Measurements from ENCODE around the gene GABRD.

GABRD gene

DNA sequence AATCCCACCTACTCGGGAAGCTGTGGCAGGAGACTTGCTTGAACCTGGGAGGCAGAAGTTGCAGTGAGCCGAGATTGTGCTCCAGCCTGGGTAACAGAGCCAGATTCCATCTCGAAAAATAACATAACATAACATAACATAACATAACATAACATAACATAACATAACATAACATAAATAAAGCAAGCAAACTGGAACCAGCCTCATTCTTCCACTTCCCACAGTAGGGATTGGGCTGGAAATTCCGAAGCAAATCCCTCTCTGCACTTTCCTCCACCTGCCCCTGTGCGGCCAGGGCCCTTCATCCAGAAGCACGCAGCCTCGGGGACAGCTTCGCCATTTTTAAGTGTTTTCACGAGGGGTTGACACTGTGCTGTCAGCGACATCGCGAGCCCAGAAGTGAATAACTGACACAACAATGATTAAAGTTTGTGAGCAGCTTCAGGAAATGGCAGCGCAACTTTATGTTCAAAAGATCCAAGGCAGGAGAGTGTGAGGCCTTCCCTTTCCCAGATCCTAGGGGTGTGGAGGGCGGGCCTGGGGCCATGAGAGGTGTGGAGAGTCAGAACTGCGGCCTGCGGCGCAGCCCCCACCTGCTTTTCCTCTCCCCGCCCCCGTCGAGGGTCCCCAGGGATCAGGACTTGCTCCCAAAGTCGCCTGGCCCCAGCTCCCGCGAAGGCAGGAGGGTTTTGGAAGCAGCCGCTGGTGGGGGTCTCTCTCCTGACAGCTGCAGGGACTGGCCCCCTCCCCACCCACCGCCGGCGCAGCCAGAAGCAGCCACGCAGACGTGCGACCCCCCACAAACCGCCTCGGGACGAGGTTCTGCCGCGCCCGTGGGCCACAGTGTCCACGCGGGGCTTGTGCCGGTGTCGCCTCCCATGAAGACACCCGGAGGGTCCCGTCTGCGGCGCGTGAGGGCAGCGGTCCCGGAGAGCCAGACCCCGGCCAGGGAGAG lies 651 bp upstream of the GABRD start:
- DNase-seq (ENCODE audit: low spot score): no peak

DNA sequence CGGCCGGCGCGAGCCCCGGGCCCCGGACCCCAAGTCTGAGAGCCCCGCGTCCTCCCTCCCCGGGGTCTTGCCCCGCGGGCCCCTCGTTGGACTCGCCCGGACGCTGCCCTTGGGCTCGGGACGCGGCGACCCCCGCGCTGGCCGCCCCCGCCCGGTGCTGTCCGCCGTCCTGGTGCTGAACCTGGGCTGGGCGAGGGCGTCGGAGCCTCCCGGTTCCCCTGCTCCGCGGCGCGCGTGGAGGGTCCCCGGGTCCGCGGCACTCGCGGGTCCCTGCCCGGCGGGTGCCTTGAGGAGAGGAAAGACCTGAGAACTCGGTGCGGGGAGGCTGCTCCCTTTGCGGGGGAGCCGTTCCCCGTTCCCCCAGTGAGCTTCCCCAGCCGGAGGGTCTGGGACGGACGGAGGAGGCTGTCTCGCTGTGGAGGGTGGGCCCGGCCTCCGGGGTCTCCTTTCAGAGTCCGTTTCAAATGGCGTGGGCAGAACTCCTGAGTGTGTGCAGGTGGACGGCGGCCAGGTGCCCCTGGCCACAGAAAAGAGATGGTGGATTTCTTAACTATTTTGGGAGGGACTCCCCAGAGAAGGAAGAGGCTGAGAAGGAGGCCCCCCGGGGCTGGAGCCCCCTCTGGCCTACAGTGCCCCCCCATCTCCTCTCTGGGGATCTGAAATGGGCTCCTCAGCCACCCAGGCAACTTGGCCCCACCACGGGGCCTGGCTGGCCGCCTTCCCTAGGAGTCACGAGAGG lies 595 bp downstream of the GABRD start:
- DNase-seq (ENCODE audit: low spot score): peak; percentile 79

DNA sequence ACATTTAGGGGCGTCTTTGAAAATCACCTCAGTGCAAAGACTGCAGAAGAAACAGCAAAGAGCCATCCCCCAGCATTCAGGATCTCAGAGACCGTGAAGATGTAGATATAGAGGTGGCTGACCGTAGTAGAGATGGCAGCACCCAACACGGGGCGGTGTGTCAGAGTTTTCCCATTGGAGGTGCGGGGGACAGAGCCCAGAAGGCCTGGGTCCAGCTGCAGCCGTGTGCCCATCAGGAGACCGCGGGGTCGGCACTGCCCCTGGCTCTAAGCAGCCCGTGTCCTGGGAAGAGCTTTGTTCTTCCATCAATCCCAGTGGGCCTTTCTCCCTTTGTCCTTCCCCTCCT lies 1.1 kb downstream of the GABRD start:
- DNase-seq (ENCODE audit: low spot score): no peak

DNA sequence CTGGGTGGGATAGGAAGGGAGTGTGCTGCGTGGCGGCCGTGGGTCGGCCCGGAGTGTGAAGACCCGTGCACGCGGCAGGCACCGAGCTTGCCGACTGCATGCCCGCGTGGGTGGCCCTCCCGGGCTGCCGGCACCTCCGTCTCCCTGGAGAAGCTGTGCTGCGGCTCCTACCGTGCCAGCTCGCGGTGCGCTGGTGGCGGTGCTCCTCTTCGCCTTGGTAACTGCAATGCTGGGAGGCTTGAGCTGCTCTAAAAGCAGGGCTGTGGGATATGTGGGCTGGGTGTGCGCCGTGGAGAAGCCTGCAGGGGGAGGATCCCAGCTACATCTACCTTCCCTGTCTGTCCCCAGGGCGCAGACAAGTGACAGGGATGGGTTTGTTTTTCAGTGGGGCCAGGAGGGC lies 2.4 kb downstream of the GABRD start:
- DNase-seq (ENCODE audit: low spot score): no peak

DNA sequence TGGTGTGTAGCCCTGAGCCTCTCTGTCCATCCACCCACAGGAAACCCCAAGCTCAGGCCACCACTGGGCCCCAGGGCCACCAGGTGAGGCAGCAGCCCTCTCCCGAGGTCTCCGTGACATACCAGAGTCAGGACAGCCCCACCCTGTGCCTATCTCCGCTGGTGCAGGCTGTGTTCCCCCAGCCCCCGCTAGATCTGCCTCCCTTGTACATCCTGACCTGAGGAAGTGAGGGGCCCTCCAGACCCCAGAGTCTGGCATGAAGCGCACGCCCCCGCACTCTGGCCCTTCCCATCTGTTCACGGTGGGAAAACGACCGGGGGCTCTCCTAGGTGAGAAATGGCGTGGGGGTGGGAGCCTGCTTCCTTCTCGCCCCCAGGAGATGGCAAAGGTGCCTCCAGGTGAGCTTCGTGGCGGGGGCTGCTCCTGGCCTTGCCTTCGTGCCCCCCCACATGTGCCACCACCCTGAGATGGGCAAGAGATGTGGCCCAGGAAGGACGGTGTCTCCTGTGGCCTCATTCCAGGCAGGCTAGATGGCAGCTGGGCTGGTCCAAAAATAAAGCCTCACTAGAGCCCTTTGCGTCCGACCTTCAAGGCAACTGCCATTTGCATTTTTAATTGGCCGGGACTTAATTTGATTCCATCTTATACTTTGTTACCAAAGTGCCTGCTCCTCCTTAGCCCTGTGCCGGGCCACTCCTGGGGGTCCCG lies 3.1 kb downstream of the GABRD start:
- DNase-seq (ENCODE audit: low spot score): no peak

DNA sequence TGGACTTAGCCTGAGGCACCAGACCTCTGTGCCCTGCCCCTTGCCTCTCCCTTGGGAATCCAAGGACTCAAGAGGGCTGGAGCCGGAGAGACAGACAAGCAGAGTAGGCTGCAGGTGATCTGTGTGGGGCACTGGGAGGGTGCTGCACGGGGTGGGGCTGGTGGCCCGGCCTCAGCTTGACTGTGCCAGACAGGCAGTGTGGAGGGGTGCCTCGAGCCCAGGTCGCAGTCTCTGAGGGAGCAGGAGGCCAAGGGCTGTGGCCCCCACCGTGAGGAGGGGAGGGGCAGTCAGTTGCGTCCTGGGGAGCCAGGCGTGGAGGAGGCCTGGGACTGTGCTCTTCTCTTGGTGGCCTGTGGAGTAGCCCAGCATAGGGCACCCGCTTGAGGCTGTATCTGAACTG lies 4.0 kb downstream of the GABRD start:
- no peak for DNase-seq (ENCODE audit: low spot score)

DNA sequence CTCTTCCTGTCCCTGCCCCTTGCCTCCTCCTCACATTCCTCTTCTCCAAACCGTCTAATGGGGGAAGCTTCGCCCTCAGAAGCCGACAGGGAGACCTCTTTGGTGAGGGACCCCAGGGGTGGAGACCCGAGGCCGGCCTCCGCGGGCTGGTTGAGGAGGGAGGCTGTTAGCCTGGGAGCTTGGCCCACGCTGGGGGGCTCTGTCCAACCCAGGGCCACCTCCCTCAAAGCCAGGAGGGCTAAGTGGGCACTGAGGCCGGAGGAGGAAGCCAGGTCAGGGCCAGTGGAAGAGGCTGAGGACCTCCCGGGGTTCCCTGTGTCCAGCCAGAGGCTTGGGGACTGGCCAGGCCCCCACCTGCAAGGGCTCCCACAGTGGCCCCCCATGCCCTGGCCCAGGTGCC lies 5.3 kb downstream of the GABRD start:
- no peak for DNase-seq (ENCODE audit: low spot score)

DNA sequence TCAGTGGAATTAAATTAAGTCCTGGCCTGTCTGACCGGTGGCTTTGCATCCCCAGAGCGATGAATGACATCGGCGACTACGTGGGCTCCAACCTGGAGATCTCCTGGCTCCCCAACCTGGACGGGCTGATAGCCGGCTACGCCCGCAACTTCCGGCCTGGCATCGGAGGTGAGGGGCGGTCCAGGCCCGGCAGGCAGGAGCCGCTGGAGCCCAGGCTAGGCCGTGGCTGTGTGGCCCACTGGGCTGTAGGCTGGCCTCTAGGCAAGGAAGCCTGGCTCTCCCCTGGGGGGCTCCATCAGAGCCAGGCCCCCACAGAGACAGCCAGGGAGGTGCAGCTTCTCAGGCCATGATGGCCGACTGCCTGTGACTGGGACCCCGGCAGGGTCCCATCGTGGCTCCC lies 5.7 kb downstream of the GABRD start:
- DNase-seq (ENCODE audit: low spot score): no peak

DNA sequence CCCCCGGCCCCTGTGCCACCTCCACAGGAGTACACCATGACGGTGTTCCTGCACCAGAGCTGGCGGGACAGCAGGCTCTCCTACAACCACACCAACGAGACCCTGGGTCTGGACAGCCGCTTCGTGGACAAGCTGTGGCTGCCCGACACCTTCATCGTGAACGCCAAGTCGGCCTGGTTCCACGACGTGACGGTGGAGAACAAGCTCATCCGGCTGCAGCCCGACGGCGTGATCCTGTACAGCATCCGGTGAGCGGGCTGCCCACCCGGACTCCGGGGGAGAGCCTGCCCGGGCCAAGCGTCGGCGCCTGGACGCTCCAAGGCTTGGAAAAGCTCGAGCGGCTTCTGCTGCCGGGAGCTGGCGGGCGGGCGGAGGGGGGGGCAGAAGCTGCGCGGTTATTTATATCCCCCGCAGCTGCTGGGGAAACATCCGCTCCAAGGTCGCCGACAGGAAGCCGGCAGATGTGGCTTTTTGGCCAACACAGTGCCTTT lies 6.4 kb downstream of the GABRD start:
- DNase-seq (ENCODE audit: low spot score): no peak

DNA sequence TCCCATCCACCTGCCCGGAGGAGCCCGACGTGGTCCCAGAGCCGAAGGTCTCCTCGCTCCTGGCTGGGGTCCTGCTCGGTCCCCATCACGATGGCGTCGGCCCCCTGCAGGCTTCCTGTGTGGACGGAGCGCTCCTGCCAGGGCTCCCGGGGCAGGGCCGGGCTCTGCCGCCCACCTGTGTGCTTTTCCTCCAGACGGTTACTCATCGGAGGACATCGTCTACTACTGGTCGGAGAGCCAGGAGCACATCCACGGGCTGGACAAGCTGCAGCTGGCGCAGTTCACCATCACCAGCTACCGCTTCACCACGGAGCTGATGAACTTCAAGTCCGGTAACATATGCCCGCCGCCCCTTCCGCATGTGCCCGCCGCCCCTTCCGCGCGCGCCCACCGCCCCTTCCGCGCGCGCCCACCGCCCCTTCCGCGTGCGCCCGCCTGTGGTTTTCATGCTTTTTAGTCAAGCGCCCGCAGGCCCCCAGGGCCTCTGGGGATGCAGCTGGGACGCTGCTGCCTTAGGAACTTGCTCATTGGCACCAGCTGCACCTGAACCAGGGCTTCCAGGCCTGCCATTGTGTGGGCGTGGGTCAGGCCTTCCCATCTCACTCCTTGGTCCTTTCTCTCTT lies 8.9 kb downstream of the GABRD start:
- DNase-seq (ENCODE audit: low spot score): no peak

DNA sequence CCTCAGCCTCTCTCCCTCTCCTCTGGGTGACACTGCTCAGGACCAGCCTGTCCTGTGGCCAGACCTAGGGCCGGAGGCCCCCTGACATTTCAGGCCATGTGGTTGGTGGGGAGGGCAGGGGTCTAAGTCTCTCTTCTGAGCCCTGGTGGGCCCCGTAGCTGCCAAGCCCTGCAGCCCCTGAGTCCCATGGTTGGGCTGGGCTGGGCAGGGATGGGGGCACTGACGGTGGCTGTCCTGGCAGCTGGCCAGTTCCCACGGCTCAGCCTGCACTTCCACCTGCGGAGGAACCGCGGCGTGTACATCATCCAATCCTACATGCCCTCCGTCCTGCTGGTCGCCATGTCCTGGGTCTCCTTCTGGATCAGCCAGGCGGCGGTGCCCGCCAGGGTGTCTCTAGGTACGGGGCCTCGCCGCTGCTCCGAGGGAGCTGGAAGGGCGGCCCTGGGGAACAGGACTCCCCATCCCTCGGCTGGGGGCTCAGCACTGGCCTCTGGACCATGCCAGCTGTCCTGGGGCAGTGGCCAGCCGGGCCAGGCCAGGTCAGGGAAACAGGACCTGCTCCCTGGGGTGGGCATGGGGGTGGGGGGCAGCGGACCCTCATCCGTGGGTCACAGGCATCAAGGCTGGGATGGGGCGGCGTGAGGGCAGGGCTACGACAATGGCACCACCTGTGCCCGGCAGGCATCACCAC lies 9.9 kb downstream of the GABRD start:
- no peak for DNase-seq (ENCODE audit: low spot score)

DNA sequence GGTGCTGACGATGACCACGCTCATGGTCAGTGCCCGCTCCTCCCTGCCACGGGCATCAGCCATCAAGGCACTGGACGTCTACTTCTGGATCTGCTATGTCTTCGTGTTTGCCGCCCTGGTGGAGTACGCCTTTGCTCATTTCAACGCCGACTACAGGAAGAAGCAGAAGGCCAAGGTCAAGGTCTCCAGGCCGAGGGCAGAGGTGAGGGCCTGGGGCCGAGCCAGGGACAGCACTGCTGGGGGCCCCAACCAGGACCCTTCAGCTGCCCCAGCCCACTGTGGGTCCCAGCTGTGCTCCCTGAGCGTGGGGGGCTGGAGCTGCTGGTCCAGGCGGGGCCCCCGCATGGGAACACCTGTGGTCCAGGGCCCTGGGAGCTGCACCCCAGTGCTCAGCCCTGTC lies 10.4 kb downstream of the GABRD start:
- no peak for DNase-seq (ENCODE audit: low spot score)

DNA sequence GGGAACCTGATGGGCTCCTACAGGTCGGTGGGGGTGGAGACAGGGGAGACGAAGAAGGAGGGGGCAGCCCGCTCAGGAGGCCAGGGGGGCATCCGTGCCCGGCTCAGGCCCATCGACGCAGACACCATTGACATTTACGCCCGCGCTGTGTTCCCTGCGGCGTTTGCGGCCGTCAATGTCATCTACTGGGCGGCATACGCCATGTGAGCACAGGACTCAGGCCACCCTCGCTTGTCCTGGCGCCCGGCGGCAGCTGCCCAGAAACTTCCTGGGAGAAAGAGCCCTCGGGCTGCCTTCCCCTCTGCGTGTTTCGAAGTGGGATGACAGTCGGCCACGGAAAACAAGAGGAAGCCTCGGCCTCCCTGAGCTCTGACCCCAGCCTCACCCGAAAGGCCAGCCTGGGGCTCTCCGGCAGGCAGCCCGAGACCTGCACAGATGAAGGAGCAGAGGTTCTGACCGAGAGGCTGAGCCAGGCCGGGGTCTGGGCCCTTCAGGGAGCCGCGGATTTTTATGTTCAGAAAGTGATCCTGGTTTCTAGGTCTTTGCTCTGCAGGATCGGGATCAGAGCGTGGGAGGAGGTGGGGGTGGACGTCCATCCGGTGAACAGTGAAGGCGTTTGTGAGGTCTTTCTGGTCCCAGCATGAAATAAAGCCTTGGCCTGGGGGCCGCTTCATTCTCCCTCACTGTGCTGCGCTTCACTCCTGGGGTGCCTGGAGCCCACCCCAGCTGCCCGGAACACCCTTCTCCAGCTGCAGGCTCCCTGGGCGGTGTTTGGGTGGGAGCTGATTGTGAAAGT lies 11.1 kb downstream of the GABRD start:
- DNase-seq (ENCODE audit: low spot score): no peak

DNA sequence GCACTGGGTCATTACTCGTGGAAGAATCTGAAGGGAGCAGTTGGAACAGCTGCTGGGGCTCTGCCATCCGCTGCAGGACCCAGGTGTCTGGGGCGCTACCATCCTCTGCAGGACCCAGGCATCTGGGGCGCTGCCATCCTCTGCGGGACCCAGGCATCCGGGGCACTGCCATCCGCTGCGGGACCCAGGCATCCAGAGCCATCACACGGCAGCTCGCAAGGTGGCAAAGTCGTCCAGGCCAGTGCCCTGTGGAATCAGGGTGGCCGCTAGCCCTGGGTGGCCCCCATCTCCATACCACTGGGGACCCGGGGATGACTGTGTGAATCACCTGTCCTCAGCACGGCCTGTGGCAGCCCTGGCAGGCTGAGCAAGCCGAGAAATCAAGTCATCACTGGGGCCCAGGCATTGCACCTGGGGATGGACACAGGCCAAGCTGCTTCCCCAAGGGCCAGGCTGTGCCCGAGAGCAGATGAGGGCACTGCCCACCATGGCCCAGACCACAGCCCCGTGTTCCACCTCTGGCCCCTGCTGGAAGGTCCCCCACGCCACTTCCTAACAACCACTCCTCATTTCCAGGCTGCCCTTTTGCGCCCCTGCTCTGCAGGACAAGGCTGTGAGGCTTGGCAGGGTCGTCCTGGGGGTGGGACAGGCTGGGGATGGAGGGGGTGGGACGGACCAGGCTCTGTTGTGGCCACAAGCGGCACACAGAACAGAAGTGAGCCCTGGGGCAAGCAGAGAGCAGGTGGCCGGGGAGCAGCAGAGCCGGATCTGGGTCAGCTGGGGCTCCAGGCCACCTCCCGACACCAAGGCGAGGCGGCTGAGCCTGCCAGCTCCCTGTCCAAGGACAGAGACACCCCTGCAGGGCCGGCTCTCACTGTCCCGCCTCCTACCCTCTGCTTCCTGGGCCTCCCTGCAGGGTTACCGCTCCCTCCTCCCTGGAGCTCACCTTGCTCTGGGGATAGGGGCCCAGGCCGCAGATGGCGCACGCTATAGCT lies 12.7 kb downstream of the GABRD start:
- DNase-seq (ENCODE audit: low spot score): no peak

DNA sequence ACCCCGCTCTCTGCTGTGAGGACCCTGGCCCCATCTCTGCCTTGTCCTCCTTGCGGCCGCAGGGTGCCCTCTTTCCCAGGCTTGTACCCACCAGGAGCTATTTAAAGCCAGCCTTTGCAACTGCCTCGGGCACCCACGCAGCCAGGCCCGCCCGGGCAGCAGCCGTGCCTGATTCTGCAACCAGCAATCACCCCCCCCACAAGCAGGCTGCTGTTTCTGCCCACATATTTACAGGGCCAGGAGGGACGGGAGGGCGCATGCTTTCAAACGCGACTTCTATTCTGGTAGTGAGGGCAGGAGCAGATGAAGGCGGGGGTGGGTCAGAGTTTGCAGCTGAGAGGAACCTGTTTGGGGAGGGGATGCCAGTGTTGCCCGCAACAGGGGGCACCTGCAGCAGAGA lies 13.6 kb downstream of the GABRD start:
- no peak for DNase-seq (ENCODE audit: low spot score)

DNA sequence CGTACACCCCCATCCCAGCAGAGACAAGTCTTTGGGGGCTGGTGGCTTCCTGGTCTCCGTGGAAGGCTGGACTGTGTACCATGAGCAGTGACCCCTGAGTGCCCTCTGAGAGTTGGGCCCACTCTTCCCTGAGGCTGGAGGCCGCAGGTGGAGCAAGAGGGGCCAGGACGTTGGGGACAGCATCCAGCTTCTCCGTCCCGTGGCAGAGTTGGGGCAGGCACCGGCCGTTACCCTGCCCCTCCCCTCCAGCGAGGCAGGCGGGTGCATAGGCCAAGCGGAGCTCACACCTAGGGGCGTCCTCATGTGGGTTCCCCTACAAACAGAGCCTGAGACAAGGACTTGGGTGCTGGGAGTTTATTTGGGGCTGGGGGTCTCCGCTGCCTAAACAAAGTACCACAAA lies 14.0 kb downstream of the GABRD start:
- no peak for DNase-seq (ENCODE audit: low spot score)

DNA sequence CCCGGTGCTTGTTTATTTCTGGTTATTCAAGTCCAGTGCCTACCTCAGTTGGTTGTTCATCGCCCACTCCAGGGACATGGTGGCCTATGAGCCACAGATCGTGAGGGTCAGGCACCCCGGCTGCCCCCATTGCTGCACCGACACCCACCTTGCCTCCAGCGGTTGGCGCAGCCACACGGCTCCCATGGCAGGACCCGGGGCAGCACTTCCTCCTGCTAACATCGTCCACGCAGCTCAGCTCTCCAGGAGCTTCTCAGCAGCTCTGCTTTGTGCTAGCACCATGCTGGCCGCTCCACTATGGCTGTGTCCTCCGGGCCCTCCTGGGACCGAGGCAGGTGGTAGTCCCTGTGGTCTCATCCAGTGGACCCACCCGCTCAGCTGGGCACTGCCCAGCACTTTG lies 17.1 kb downstream of the GABRD start:
- no peak for DNase-seq (ENCODE audit: low spot score)

DNA sequence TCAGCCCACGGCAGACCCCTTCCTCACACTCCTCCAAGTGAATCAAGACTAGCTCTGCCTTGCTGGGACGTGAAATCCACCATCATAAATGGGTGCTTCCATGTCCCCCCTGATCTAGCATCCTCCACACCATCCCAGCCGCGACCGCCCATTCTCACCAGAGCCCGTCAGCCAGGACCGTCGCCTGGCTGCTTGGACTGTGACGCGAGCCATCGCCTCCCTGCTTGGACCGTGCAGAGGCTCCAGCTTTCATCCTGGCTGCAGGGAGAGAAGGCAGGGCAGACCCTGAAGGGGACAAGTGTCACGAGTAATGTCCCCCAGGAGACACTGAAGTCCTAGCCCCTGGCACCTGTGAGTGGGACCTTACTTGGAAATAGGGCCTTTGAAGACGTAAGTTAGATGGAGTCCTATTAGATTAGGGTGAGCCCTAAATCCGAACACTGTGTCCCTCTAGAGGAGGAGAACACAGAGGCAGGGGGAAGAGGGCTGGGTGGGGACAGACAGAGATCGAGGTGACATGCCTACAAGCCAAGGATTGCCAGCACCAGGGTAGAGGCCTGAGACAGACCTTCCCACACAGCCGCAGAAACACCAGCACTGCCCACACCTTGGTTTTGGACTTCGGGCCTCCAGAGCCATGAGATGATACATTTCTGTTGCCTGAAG lies 18.3 kb downstream of the GABRD start:
- DNase-seq (ENCODE audit: low spot score): no peak

DNA sequence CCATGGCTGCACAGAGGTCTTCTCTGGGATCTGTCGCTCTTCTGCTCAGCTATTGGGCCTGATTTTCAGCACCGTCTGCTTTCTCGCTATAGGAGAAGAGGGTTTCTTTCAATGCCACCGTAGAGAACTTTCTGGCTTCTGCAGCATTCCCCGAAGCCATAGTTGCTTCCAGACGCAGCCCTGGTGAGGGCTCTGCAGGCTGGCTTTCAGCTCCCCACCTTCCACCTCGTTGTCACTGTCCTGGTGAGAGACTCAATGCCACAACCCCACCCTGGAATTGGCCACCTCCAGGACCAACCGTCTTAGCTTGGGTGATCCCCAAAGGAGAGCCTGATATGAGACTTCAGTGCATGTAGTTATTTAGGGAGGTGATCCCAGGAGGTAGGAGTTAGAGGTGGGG lies 19.1 kb downstream of the GABRD start:
- no peak for DNase-seq (ENCODE audit: low spot score)

Measured in ecto neural progenitor cell (in vitro differentiated cells).